Right lobe of liver (tissue), 6 donors: ENCODE data around the gene CCDC86. TPM values are rescaled to one million over a fixed set of nuclear protein-coding genes. Genes with fewer than 3 reads are reported as not detected.

Experiments used
- ATAC-seq, 4 donors: fragments of 200-7000 bp; cut with Tn5 transposase; one replicate each; pipeline ENCODE4 v1.9.1; 2020; ENCODE audit warnings: mild to moderate bottlenecking in 4 of 4, moderate library complexity in 4 of 4
- DNase-seq, 3 donors: peaks; one replicate each; pipeline ENCODE4 v3.0.0-alpha.2; 2020
- H3K27ac ChIP-seq, 3 donors: fragments of 200-600 bp; one replicate each; pipeline ENCODE4 v1.8.0; 2022
- H3K27me3 ChIP-seq, 2 donors: fragments of 200-600 bp; one replicate each; pipeline ENCODE4 v1.8.0; 2022
- H3K36me3 ChIP-seq, 4 donors: fragments of 200-600 bp; sonication (generic) in 1 of 4; one replicate each; pipeline versions ENCODE4 v1.5.1 to v1.8.0; 2017 to 2022; ENCODE audit warnings: control low read depth in 1 of 4
- H3K4me1 ChIP-seq, 4 donors: fragments of 200-600 bp; sonication (generic) in 1 of 4; one replicate each; pipeline versions ENCODE4 v1.5.1 to v1.8.0; 2017 to 2022; ENCODE audit warnings: control low read depth in 1 of 4
- H3K4me3 ChIP-seq, 3 donors: fragments of 200-600 bp; one replicate each; pipeline ENCODE4 v1.8.0; 2022
- H3K9me3 ChIP-seq, 4 donors: fragments of 200-600 bp; sonication (generic) in 1 of 4; one replicate each; pipeline versions ENCODE4 v1.5.1 to v1.8.0; 2017 to 2022; ENCODE audit warnings: control low read depth in 1 of 4
- CTCF ChIP-seq, 4 donors: fragments of 200-600 bp in 3 of 4; fragments of 450-650 bp in 1 of 4; IDR thresholded peaks; one replicate each; pipeline versions ENCODE4 v1.5.1 to v1.8.0; 2016 to 2022; ENCODE audit warnings: antibody characterized with exemption in 4 of 4, mild to moderate bottlenecking in 2 of 4
- POLR2A ChIP-seq: fragments of 450-650 bp; IDR thresholded peaks from one replicate; pipeline ENCODE4 v1.6.1; 2017; ENCODE audit warnings: antibody characterized with exemption, mild to moderate bottlenecking
- WGBS: methylation state at CpG from one replicate; pipeline ENCODE4 v1.1.6; 2018; ENCODE audit warnings: low coverage, low lambda C conversion rate; ENCODE audit not compliant: insufficient coverage; ENCODE audit errors: missing lambda C conversion rate; 5-methylcytosine and 5-hydroxymethylcytosine counted together
- intact Hi-C, 2 donors: fragments of 100-400 bp; cut with DNase I; formaldehyde crosslinking; loops; one replicate each; pipeline versions ENCODE4 v1.11.2 to v1.14.1; 2022
- total RNA-seq, 6 experiments: library from RNA; depleted of rRNA in 2 of 6; stranded (reverse); fragments of >200 nt in 2 of 6; fragmentation: NEBNext Ultra II Directional in 3 of 6; extraction: Animal tissue kit (Norgen Biotek cat#: 25700) in 3 of 6; gene quantifications; one replicate each; pipeline versions ENCODE4 v1.1.0 to v1.2.4, GENCODE V29; 2016 to 2023
- donor health status: DM: no; HTN: yes; CAD: no.
- donor health status: DM: no; HTN: no; CAD: no.
- donor health status: DM: no; HTN: no; CAD: no.
- donor health status: DM: no; HTN: yes; CAD: no.
- donor health status: DM: no; HTN: yes; CAD: no.

The CCDC86 gene
- total RNA-seq, 6 experiments from 2014 or later = 4.9 to 17.8 (median 8.6) TPM

GRCh38 chr11:60879971-60880588 is 38.2 kb downstream of the CCDC86 start:
- Histone ChIP-seq H3K4me1 (no peaks in the 10 kb centered on the region), H3K9me3 (no peaks in the 10 kb centered on the region), H3K36me3 (peaks cover 0 to 19% (median 0%) of the 10 kb centered on the region in 4 donors), H3K27me3 (no peaks in the 10 kb centered on the region), H3K27ac (no peak overlapping the region), H3K4me3 (no peak overlapping the region)
- 96% methylated on average over 4 of the region's 5 CpGs for WGBS
- no peak for TF ChIP-seq POLR2A
- no peak for TF ChIP-seq CTCF (IDR thresholded peaks at IDR 0.05)
- ATAC-seq (no peak), DNase-seq (no peak)
- intact Hi-C loops = loop anchor here in 1 of 2 donors (10.0 kb wide), 1 partner anchor 55 kb away; no protein-coding TSS in a partner anchor

GRCh38 chr11:60880643-60881282 is 38.9 kb downstream of the CCDC86 start:
- H3K4me1 ChIP-seq = no peaks in the 10 kb centered on the region
- no peaks in the 10 kb centered on the region for H3K9me3 ChIP-seq
- intact Hi-C loops = no loop called here
- H3K27ac ChIP-seq = no peak overlapping the region
- ATAC-seq (no peak), DNase-seq (no peak)
- TF ChIP-seq CTCF (IDR thresholded peaks at IDR 0.05) (no peak), POLR2A (no peak)
- 70% methylated on average over 8 of the region's 8 CpGs for WGBS
- H3K4me3 ChIP-seq = no peak overlapping the region
- H3K36me3 ChIP-seq = peaks cover 0 to 19% (median 0%) of the 10 kb centered on the region in 4 donors
- H3K27me3 ChIP-seq = no peaks in the 10 kb centered on the region

GRCh38 chr11:60887556-60887955 is 45.6 kb downstream of the CCDC86 start:
- ATAC-seq (peak; percentile 84 to 95 (median 94)), DNase-seq (no peak)
- Histone ChIP-seq H3K27ac (no peak overlapping the region), H3K36me3 (peaks cover 0 to 6% (median 0%) of the 10 kb centered on the region in 4 donors), H3K4me3 (no peak overlapping the region), H3K9me3 (no peaks in the 10 kb centered on the region), H3K27me3 (no peaks in the 10 kb centered on the region), H3K4me1 (no peaks in the 10 kb centered on the region)
- TF ChIP-seq POLR2A (no peak), CTCF (IDR thresholded peaks at IDR 0.05) (peak; percentile 47 to 54 (median 50))
- whole genome bisulfite sequencing = 40% methylated on average over 1 of the region's 5 CpGs
- intact Hi-C loops = no loop called here

DNA sequence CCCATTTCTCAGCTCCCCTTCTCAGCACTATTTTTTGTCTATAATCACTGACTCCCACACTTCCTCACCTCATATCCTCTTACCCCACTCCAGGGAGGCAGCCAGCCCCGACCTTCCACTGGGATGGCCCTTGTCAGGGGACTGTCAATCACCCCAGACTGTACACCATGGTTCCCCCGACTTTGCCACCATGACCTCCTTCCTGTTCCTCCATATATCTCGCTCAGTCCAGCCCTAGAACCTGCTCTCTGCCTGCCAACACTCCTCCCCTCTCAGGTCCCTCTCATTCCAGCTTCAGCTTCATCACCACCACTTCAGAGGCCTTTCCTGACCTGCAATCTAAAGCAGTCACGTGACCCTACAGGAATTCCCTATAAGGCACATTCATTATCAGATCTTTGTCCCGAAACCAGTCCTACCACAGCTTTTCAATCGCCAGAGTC is 48.0 kb downstream of the CCDC86 start:
- DNase-seq = no peak
- Histone ChIP-seq H3K27ac (no peak overlapping the region), H3K4me1 (no peaks in the 10 kb centered on the region), H3K27me3 (no peaks in the 10 kb centered on the region), H3K36me3 (peaks cover 0 to 25% (median 4%) of the 10 kb centered on the region in 4 donors), H3K4me3 (no peak overlapping the region), H3K9me3 (no peaks in the 10 kb centered on the region)
- TF ChIP-seq CTCF (IDR thresholded peaks at IDR 0.05) (no peak), POLR2A (no peak)
- ATAC-seq = peak in 1 of 4 donors; percentile 21
- intact Hi-C loops = no loop called here
- WGBS = 57% methylated on average over 6 of the region's 6 CpGs
